ENCODE data around the gene AHNAK.
A peak's percentile ranks its signal among the peaks of the same experiment; 100 is the strongest.

The AHNAK gene

GRCh38 chr11:62446091-62446490 is 100.5 kb downstream of the AHNAK start:
- Histone ChIP-seq H3K27ac (ENCODE audit: low read depth, low read length) (no peak overlapping the region), H3K4me3 (ENCODE audit: low read depth in 1 of 2, low read length in 2 of 2) (no peak overlapping the region), H3K9ac (ENCODE audit: low read depth in 1 of 2, low read length in 2 of 2) (no peak overlapping the region), H3K4me1 (ENCODE audit: control insufficient read depth in 1 of 2, insufficient read depth in 2 of 2, low read length in 2 of 2) (peaks cover 22 to 29% of the 10 kb centered on the region in 2 donors), H3K9me3 (ENCODE audit: control insufficient read depth in 1 of 2, low read length in 2 of 2) (no peaks in the 10 kb centered on the region), H3K36me3 (ENCODE audit: control insufficient read depth in 1 of 2, insufficient read depth in 2 of 2, low read length in 2 of 2) (no peaks in the 10 kb centered on the region), H3K27me3 (ENCODE audit: control insufficient read depth in 1 of 2, insufficient read depth in 2 of 2, low read length in 2 of 2) (no peaks in the 10 kb centered on the region)

- Histone ChIP-seq H3K27ac (ENCODE audit: low read depth, low read length) (no peak overlapping the region), H3K27me3 (ENCODE audit: control insufficient read depth in 1 of 2, insufficient read depth in 2 of 2, low read length in 2 of 2) (no peaks in the 10 kb centered on the region), H3K4me1 (ENCODE audit: control insufficient read depth in 1 of 2, insufficient read depth in 2 of 2, low read length in 2 of 2) (peaks cover 26 to 33% of the 10 kb centered on the region in 2 donors), H3K36me3 (ENCODE audit: control insufficient read depth in 1 of 2, insufficient read depth in 2 of 2, low read length in 2 of 2) (no peaks in the 10 kb centered on the region), H3K4me3 (ENCODE audit: low read depth in 1 of 2, low read length in 2 of 2) (no peak overlapping the region), H3K9ac (ENCODE audit: low read depth in 1 of 2, low read length in 2 of 2) (no peak overlapping the region), H3K9me3 (ENCODE audit: control insufficient read depth in 1 of 2, low read length in 2 of 2) (no peaks in the 10 kb centered on the region)
Observed at GRCh38 chr11:62445314-62445740, 101.3 kb downstream of the AHNAK start.

DNA sequence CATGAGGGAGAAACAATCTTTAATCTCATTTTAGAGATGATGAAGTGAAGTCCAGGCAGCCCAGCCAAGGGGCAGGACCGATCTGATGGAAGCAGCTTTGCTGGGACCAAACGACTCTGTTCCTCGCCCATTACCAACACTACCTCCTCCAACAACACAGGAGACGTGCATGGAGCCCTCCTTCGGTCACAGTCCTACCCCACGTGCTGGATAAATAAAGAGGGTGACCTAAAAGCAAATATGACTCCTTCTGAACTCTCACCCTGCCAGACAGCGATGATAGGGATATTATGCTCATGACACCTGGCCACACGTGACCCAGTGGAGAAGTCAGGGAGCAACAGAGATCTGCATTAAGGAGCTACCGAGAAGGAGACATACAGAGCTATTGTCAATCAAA is 101.8 kb downstream of the AHNAK start:
- Histone ChIP-seq H3K4me3 (ENCODE audit: low read depth in 1 of 2, low read length in 2 of 2) (peak overlapping the region; percentile 54 to 59), H3K36me3 (ENCODE audit: control insufficient read depth in 1 of 2, insufficient read depth in 2 of 2, low read length in 2 of 2) (no peaks in the 10 kb centered on the region), H3K27ac (ENCODE audit: low read depth, low read length) (no peak overlapping the region), H3K27me3 (ENCODE audit: control insufficient read depth in 1 of 2, insufficient read depth in 2 of 2, low read length in 2 of 2) (no peaks in the 10 kb centered on the region), H3K4me1 (ENCODE audit: control insufficient read depth in 1 of 2, insufficient read depth in 2 of 2, low read length in 2 of 2) (peaks cover 31 to 38% of the 10 kb centered on the region in 2 donors), H3K9ac (ENCODE audit: low read depth in 1 of 2, low read length in 2 of 2) (peak overlapping the region; percentile 46 to 54), H3K9me3 (ENCODE audit: control insufficient read depth in 1 of 2, low read length in 2 of 2) (no peaks in the 10 kb centered on the region)

- peak overlapping the region; percentile 53 for H3K27ac ChIP-seq (ENCODE audit: low read depth, low read length)
- H3K9me3 ChIP-seq (ENCODE audit: control insufficient read depth in 1 of 2, low read length in 2 of 2), result no peaks in the 10 kb centered on the region
- H3K4me3 ChIP-seq (ENCODE audit: low read depth in 1 of 2, low read length in 2 of 2), result peak overlapping the region; percentile 54 to 59
- no peaks in the 10 kb centered on the region for H3K36me3 ChIP-seq (ENCODE audit: control insufficient read depth in 1 of 2, insufficient read depth in 2 of 2, low read length in 2 of 2)
- peak overlapping the region; percentile 46 to 54 for H3K9ac ChIP-seq (ENCODE audit: low read depth in 1 of 2, low read length in 2 of 2)
- H3K27me3 ChIP-seq (ENCODE audit: control insufficient read depth in 1 of 2, insufficient read depth in 2 of 2, low read length in 2 of 2), result no peaks in the 10 kb centered on the region
- peaks cover 32 to 39% of the 10 kb centered on the region in 2 donors for H3K4me1 ChIP-seq (ENCODE audit: control insufficient read depth in 1 of 2, insufficient read depth in 2 of 2, low read length in 2 of 2)
Observed at GRCh38 chr11:62444236-62444833, 102.3 kb downstream of the AHNAK start.

DNA sequence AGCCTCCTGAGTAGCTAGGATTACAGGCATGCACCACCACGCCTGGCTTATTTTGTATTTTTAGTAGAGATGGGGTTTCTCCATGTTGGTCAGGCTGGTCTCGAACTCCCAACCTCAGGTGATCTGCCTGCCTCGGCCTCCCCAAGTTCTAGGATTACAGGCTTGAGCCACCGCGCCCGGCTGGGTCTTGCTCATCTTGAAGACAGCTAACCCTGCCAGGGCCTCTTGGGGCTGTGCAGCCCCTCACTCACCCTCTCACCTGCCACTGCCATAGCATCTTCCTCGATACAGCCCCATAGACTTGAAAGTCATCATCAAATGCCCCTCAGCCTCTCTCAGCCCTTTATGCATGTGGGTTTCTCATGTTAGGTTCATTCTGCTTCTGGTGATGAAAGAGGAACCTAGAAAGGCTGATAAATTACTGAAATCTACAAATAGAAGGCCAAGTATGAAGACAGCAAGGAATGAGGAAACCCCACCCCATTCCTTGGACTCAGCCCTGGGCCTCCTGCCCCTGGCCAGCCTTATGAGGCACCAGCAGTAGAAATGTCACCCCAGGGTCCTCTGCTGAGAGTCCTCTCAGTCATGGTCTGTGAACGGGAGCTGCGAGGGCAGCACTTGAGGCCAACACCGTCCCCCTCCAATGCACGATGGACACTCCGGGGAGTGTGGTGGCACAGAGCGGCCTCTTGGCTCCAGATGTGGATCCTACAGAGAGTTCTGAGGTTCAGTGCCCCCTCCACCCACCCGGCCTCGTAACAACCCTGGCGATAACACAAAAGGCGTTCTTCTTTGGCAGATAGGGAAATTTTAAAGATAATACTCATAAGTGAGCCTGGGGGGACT is 103.0 kb downstream of the AHNAK start:
- H3K9ac ChIP-seq (ENCODE audit: low read depth in 1 of 2, low read length in 2 of 2), result peak overlapping the region; percentile 46 to 54
- no peaks in the 10 kb centered on the region for H3K9me3 ChIP-seq (ENCODE audit: control insufficient read depth in 1 of 2, low read length in 2 of 2)
- peaks cover 33 to 39% of the 10 kb centered on the region in 2 donors for H3K4me1 ChIP-seq (ENCODE audit: control insufficient read depth in 1 of 2, insufficient read depth in 2 of 2, low read length in 2 of 2)
- no peaks in the 10 kb centered on the region for H3K36me3 ChIP-seq (ENCODE audit: control insufficient read depth in 1 of 2, insufficient read depth in 2 of 2, low read length in 2 of 2)
- peak overlapping the region; percentile 53 for H3K27ac ChIP-seq (ENCODE audit: low read depth, low read length)
- H3K27me3 ChIP-seq (ENCODE audit: control insufficient read depth in 1 of 2, insufficient read depth in 2 of 2, low read length in 2 of 2), result no peaks in the 10 kb centered on the region
- peak overlapping the region in 1 of 2 donors; percentile 59 for H3K4me3 ChIP-seq (ENCODE audit: low read depth in 1 of 2, low read length in 2 of 2)

GRCh38 chr11:62439785-62440602 is 106.6 kb downstream of the AHNAK start:
- H3K9me3 ChIP-seq (ENCODE audit: control insufficient read depth in 1 of 2, low read length in 2 of 2), result no peaks in the 10 kb centered on the region
- H3K27me3 ChIP-seq (ENCODE audit: control insufficient read depth in 1 of 2, insufficient read depth in 2 of 2, low read length in 2 of 2), result no peaks in the 10 kb centered on the region
- no peak overlapping the region for H3K27ac ChIP-seq (ENCODE audit: low read depth, low read length)
- peaks cover 24 to 27% of the 10 kb centered on the region in 2 donors for H3K4me1 ChIP-seq (ENCODE audit: control insufficient read depth in 1 of 2, insufficient read depth in 2 of 2, low read length in 2 of 2)
- H3K4me3 ChIP-seq (ENCODE audit: low read depth in 1 of 2, low read length in 2 of 2), result no peak overlapping the region
- H3K9ac ChIP-seq (ENCODE audit: low read depth in 1 of 2, low read length in 2 of 2), result no peak overlapping the region
- H3K36me3 ChIP-seq (ENCODE audit: control insufficient read depth in 1 of 2, insufficient read depth in 2 of 2, low read length in 2 of 2), result no peaks in the 10 kb centered on the region

DNA sequence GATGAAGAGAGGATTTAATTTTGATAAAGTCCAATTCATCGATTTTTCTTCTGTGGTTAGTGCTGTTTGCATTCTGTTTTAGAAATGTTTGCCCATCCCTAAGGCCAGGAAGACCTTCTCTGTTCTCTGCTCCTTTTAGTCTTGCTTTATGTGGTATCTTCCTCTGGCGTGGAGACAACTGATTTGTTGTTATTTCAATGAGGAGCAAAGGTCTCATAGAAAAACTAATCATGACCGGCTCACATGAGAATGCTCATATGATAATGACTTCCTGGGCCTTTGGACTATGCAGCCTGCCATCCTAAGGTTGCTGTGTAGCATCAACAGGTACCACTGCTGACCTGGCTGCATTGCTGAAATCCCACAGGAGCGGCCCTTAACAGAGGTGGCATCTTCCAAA is 108.0 kb downstream of the AHNAK start:
- Histone ChIP-seq H3K9me3 (ENCODE audit: control insufficient read depth in 1 of 2, low read length in 2 of 2) (no peaks in the 10 kb centered on the region), H3K36me3 (ENCODE audit: control insufficient read depth in 1 of 2, insufficient read depth in 2 of 2, low read length in 2 of 2) (no peaks in the 10 kb centered on the region), H3K27me3 (ENCODE audit: control insufficient read depth in 1 of 2, insufficient read depth in 2 of 2, low read length in 2 of 2) (no peaks in the 10 kb centered on the region), H3K27ac (ENCODE audit: low read depth, low read length) (no peak overlapping the region), H3K4me3 (ENCODE audit: low read depth in 1 of 2, low read length in 2 of 2) (no peak overlapping the region), H3K4me1 (ENCODE audit: control insufficient read depth in 1 of 2, insufficient read depth in 2 of 2, low read length in 2 of 2) (peaks cover 19 to 20% of the 10 kb centered on the region in 2 donors), H3K9ac (ENCODE audit: low read depth in 1 of 2, low read length in 2 of 2) (no peak overlapping the region)

GRCh38 chr11:62437616-62438015 is 109.0 kb downstream of the AHNAK start:
- Histone ChIP-seq H3K9ac (ENCODE audit: low read depth in 1 of 2, low read length in 2 of 2) (no peak overlapping the region), H3K36me3 (ENCODE audit: control insufficient read depth in 1 of 2, insufficient read depth in 2 of 2, low read length in 2 of 2) (no peaks in the 10 kb centered on the region), H3K9me3 (ENCODE audit: control insufficient read depth in 1 of 2, low read length in 2 of 2) (no peaks in the 10 kb centered on the region), H3K27ac (ENCODE audit: low read depth, low read length) (no peak overlapping the region), H3K4me3 (ENCODE audit: low read depth in 1 of 2, low read length in 2 of 2) (no peak overlapping the region), H3K27me3 (ENCODE audit: control insufficient read depth in 1 of 2, insufficient read depth in 2 of 2, low read length in 2 of 2) (no peaks in the 10 kb centered on the region), H3K4me1 (ENCODE audit: control insufficient read depth in 1 of 2, insufficient read depth in 2 of 2, low read length in 2 of 2) (peaks cover 25 to 30% of the 10 kb centered on the region in 2 donors)

DNA sequence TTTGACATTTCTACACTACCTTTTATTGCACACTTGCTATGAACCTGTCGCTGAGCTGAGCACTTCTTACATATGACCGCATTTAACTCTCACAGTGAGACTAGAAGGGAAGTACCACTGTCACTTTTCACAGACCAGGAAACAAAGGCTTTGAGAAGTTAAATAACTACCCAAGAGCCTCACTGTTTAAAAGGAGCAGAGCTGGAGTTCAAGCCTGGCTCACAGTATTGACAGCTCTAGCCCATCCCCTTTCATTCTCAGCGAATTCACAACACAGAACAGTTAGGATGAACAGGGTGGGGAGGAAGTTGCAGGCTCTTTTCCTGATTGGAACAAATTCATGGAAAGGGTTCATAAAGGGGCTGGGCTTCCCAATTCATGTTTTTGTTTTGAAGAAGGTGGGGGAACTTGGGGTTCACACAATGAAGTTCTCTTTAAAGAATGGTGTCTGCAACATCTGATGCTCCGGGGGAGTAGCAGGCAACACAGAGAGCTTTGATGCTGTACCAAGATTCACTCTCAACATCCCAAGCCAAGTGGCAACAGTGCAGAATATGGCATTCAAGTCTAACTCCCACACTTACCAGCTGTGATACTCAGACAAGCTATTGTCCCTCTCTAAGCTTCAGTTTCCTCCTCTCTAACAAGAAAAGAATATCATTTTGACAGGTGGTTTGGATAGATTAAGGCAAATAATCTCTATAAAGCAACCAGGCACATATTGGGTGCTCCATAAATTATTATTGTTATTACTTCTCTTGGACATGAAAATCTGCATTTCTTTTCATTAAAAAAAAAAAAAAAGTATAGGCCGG is 110.6 kb downstream of the AHNAK start:
- Histone ChIP-seq H3K9ac (ENCODE audit: low read depth in 1 of 2, low read length in 2 of 2) (no peak overlapping the region), H3K36me3 (ENCODE audit: control insufficient read depth in 1 of 2, insufficient read depth in 2 of 2, low read length in 2 of 2) (no peaks in the 10 kb centered on the region), H3K4me1 (ENCODE audit: control insufficient read depth in 1 of 2, insufficient read depth in 2 of 2, low read length in 2 of 2) (peaks cover 39 to 45% of the 10 kb centered on the region in 2 donors), H3K27me3 (ENCODE audit: control insufficient read depth in 1 of 2, insufficient read depth in 2 of 2, low read length in 2 of 2) (no peaks in the 10 kb centered on the region), H3K4me3 (ENCODE audit: low read depth in 1 of 2, low read length in 2 of 2) (no peak overlapping the region), H3K27ac (ENCODE audit: low read depth, low read length) (no peak overlapping the region), H3K9me3 (ENCODE audit: control insufficient read depth in 1 of 2, low read length in 2 of 2) (no peaks in the 10 kb centered on the region)
